GM12878 (cell line): ENCODE measurements around the gene PRKCE. TPM values are rescaled to one million over a fixed set of nuclear protein-coding genes. Genes with fewer than 3 reads are reported as not detected.

ENCODE experiments used
- ATAC-seq: fragments of 200-7000 bp; cut with Tn5 transposase; 3 replicates; pipeline ENCODE4 v1.9.1; 2020; ENCODE audit warnings: mild to moderate bottlenecking, moderate library complexity
- BruUV-seq: library from RNA; stranded (reverse); fragments of 400-500 nt; replicated peaks from 2 replicates; lab custom pipeline; 2021; lab: Mats Ljungman, UMichigan
- CTCF ChIA-PET: fragments of 300-600 bp; sonication (Branson Sonifier 250); formaldehyde crosslinking; extraction: SDS; loops from one replicate; lab custom pipeline; 2021; ENCODE audit warnings: inconsistent platforms; lab: Yijun Ruan, JAX
- POLR2A ChIA-PET: fragments of 350-600 bp; formaldehyde crosslinking; extraction: SDS; loops from one replicate; lab custom pipeline; 2021; ENCODE audit warnings: inconsistent platforms; lab: Charles Lee
- RAD21 ChIA-PET: fragments of 300-600 bp; sonication (Branson Sonifier 250); formaldehyde crosslinking; loops from one replicate; lab custom pipeline; 2023; ENCODE audit warnings: antibody characterized with exemption; ENCODE audit not compliant: unreplicated experiment; lab: Charles Lee
- SMC1A ChIA-PET: fragments of 300-600 bp; sonication (Branson Sonifier 250); formaldehyde crosslinking; loops from one replicate; lab custom pipeline; 2023; ENCODE audit not compliant: unreplicated experiment, uncharacterized antibody; lab: Charles Lee
- DNase-seq: peaks from one replicate; pipeline ENCODE4 v3.0.0-alpha.2; 2011; ENCODE audit warnings: low read depth, low spot score
- FAIRE-seq: peaks from 3 replicates; lab custom pipeline; 2011; peaks lifted over from hg19 to GRCh38; lab: Jason Lieb, UNC
- H2AFZ ChIP-seq: 2 replicates; pipeline ENCODE4 v1.6.0; 2011; ENCODE audit warnings: low read depth, low read length, control low read depth; ENCODE audit not compliant: control insufficient read depth
- H3K27ac ChIP-seq: 2 replicates; pipeline ENCODE4 v1.5.1; 2011; ENCODE audit warnings: control low read depth; ENCODE audit not compliant: control insufficient read depth, insufficient read depth
- H3K27me3 ChIP-seq, 2 experiments: replicated peaks in 1 of 2; 2 replicates each; pipeline versions ENCODE4 v1.6.0 to v1.6.1; 2011; ENCODE audit warnings: low read length in 1 of 2; ENCODE audit not compliant: control insufficient read depth in 2 of 2, insufficient read depth in 2 of 2
- H3K36me3 ChIP-seq, 2 experiments: 2 replicates each; pipeline ENCODE4 v1.5.1; 2011; ENCODE audit warnings: low read length in 1 of 2; ENCODE audit not compliant: control insufficient read depth in 2 of 2, insufficient read depth in 2 of 2
- H3K4me1 ChIP-seq: 2 replicates; pipeline ENCODE4 v1.6.1; 2011; ENCODE audit warnings: mild to moderate bottlenecking, low read length, moderate library complexity, mixed read lengths; ENCODE audit not compliant: control insufficient read depth, insufficient read depth
- H3K4me2 ChIP-seq: 2 replicates; pipeline ENCODE4 v1.6.0; 2011; ENCODE audit warnings: control low read depth; ENCODE audit not compliant: control insufficient read depth, insufficient read depth
- H3K4me3 ChIP-seq: fragments of 200-600 bp; sonication (generic); 2 replicates; pipeline ENCODE4 v1.5.1; 2016
- H3K79me2 ChIP-seq: 2 replicates; pipeline ENCODE4 v1.6.0; 2011; ENCODE audit warnings: low read length; ENCODE audit not compliant: control insufficient read depth, insufficient read depth
- H3K9ac ChIP-seq: 2 replicates; pipeline ENCODE4 v1.8.0; 2011; ENCODE audit warnings: low read length, control low read depth, mixed read lengths; ENCODE audit not compliant: control insufficient read depth, insufficient read depth
- H3K9me3 ChIP-seq: replicated peaks from 3 replicates; pipeline ENCODE4 v1.5.1; 2011; ENCODE audit warnings: mild to moderate bottlenecking, low read length; ENCODE audit not compliant: control insufficient read depth, insufficient read depth
- H4K20me1 ChIP-seq: 2 replicates; pipeline ENCODE4 v1.6.0; 2011; ENCODE audit not compliant: control insufficient read depth, insufficient read depth
- ASH2L ChIP-seq: fragments of 300-600, 200-600 bp; sonication (generic); IDR thresholded peaks from 2 replicates; pipeline ENCODE4 v1.6.1; 2017; ENCODE audit warnings: low read depth, mild to moderate bottlenecking, borderline replicate concordance
- BRCA1 ChIP-seq: IDR thresholded peaks from 2 replicates; pipeline ENCODE4 v1.6.1; 2011; ENCODE audit warnings: low read depth, low read length, improper control_type of control experiment
- CREB1 ChIP-seq: IDR thresholded peaks from 2 replicates; pipeline ENCODE4 v1.6.1; 2012; ENCODE audit warnings: low read depth, mild to moderate bottlenecking, inconsistent platforms
- DPF2 ChIP-seq: fragments of 450-650 bp; IDR thresholded peaks from 2 replicates; pipeline ENCODE4 v1.6.1; 2017; ENCODE audit warnings: mild to moderate bottlenecking
- E4F1 ChIP-seq: fragments of 450-650 bp; IDR thresholded peaks from 2 replicates; pipeline ENCODE4 v1.6.1; 2018; ENCODE audit warnings: borderline replicate concordance, mild to moderate bottlenecking; ENCODE audit not compliant: partially characterized antibody
- FOXK2 ChIP-seq: fragments of 450-650 bp; IDR thresholded peaks from 2 replicates; pipeline ENCODE4 v1.6.1; 2017; ENCODE audit warnings: mild to moderate bottlenecking, moderate library complexity
- IKZF1 ChIP-seq: fragments of 450-650 bp; conservative IDR thresholded peaks from 2 replicates; pipeline ENCODE4 v1.6.1; 2017; ENCODE audit warnings: antibody characterized with exemption, mild to moderate bottlenecking
- KAT2A ChIP-seq: conservative IDR thresholded peaks from 2 replicates; pipeline ENCODE4 v1.6.1; 2011; ENCODE audit warnings: low read depth, low read length; ENCODE audit not compliant: control insufficient read depth
- KDM1A ChIP-seq: fragments of 200-600 bp; sonication (generic); IDR thresholded peaks from 2 replicates; pipeline ENCODE4 v1.6.1; 2016; ENCODE audit warnings: borderline replicate concordance
- LARP7 ChIP-seq: fragments of 450-650 bp; IDR thresholded peaks from 2 replicates; pipeline ENCODE4 v1.6.1; 2017; ENCODE audit warnings: mild to moderate bottlenecking
- NR2F1 ChIP-seq: fragments of 450-650 bp; conservative IDR thresholded peaks from 2 replicates; pipeline ENCODE4 v1.6.1; 2017; ENCODE audit warnings: mild to moderate bottlenecking
- SKIL ChIP-seq: fragments of 450-650 bp; IDR thresholded peaks from 2 replicates; pipeline ENCODE4 v1.6.1; 2017; ENCODE audit warnings: mild to moderate bottlenecking, low read depth, inconsistent platforms; ENCODE audit not compliant: poor library complexity, severe bottlenecking
- SREBF1 ChIP-seq: IDR thresholded peaks from 2 replicates; pipeline ENCODE4 v1.6.1; 2012; ENCODE audit warnings: mild to moderate bottlenecking, low read length
- TCF12 ChIP-seq: IDR thresholded peaks from 2 replicates; pipeline ENCODE4 v1.6.1; 2011; ENCODE audit warnings: low read depth, mild to moderate bottlenecking, low read length
- ZNF217 ChIP-seq: fragments of 450-650 bp; IDR thresholded peaks from 2 replicates; pipeline ENCODE4 v1.6.1; 2017; ENCODE audit warnings: antibody characterized with exemption, mild to moderate bottlenecking
- WGBS: methylation state at CpG from one replicate; pipeline ENCODE4 v1.1.6; 2016; ENCODE audit warnings: low lambda C conversion rate; ENCODE audit not compliant: insufficient replicate concordance, insufficient coverage; ENCODE audit errors: missing lambda C conversion rate; 5-methylcytosine and 5-hydroxymethylcytosine counted together
- in situ Hi-C: fragments of 300-500 bp; cut with MboI; formaldehyde crosslinking; loops from 9 replicates; pipeline ENCODE4 v1.14.3; 2018; ENCODE audit warnings: mixed read lengths
- intact Hi-C: fragments of 100-400 bp; cut with micrococcal nuclease; formaldehyde crosslinking; loops from one replicate; pipeline ENCODE4 v1.14.2; 2022; ENCODE audit not compliant: unreplicated experiment
- polyA plus RNA-seq, 11 experiments: library from polyadenylated mRNA; depleted of rRNA in 4 of 11; unstranded in 6 of 11; stranded (reverse) in 5 of 11; fragments of >200 nt; fragmentation: Nextera tagmentation in 4 of 11; fragmentation: Illumina TruSeq in 1 of 11; extraction: Ambion mirVana in 4 of 11; extraction: Trizol in 1 of 11; gene quantifications; 1 replicate in 1 of 11; 2 replicates in 10 of 11; pipeline versions ENCODE4 v1.2.1 to v1.2.3, GENCODE V29; 2011 to 2016; ENCODE audit warnings: inconsistent platforms in 2 of 11, missing spikeins in 2 of 11, low read depth in 1 of 11
- total RNA-seq, 4 experiments: library from RNA; depleted of rRNA in 3 of 4; stranded (reverse); fragments of >200 nt in 3 of 4; fragmentation: Illumina TruSeq in 1 of 4; extraction: Trizol in 1 of 4; gene quantifications; 2 replicates each; pipeline versions ENCODE4 v1.2.1 to v1.2.3, GENCODE V29; 2013 to 2021
- TF ChIP-seq, protein P1 (sequence below): IDR thresholded peaks from 2 replicates; pipeline ENCODE4 v1.6.1; 2011; ENCODE audit warnings: borderline replicate concordance, low read depth, mild to moderate bottlenecking, moderate library complexity, mixed read lengths, low read length; ENCODE audit not compliant: insufficient read depth; ENCODE audit errors: extremely low read length

PRKCE gene
- total and polyA plus RNA-seq, 10 of the 15 experiments (the other 5 are each of a cell fraction or from before 2014, with no cell fraction given) = 2.6 to 28.2 (median 11.3) TPM

DNA sequence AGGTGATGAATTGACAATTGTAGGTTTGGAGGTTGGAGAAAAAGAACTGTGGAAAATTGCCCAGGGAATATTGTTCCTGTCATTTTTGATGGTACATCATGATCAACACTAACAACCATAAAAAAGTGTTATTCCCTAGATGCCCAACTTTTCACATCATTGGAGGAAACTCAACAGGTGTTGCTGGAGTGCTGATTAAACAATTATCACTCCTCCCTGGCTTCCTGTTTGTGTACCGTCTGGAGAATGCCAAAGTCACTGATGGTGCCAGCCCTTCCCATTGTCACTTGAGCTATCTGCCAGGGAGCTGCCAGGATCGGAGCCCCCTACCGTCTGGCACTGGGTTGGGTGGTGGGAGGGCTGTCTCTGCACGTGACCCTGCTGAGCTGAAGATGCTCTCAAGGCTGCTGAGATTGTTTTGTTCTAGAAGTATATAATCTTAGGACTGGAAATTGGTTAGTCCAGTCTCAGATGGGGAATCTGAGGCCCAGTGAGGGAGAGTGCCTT is 156.9 kb downstream of the PRKCE start:
- intact Hi-C loops = no loop called here
- in situ Hi-C loops = no loop called here
- no peak overlapping the region for H3K9ac ChIP-seq
- peaks cover under 1% of the 10 kb centered on the region; the same call in 1 of the 2 replicates for H4K20me1 ChIP-seq
- no peak overlapping the region for H3K4me2 ChIP-seq
- no peak overlapping the region for H3K4me3 ChIP-seq
- no peaks in the 10 kb centered on the region; the same call in 1 of the 2 replicates for H3K79me2 ChIP-seq
- no peaks in the 10 kb centered on the region for H3K27me3 ChIP-seq
- BruUV-seq = no TSS peak
- H3K9me3 ChIP-seq = no peaks in the 10 kb centered on the region
- ChIA-PET POLR2A (no interaction called here), SMC1A (interaction anchor here (0.8 to 1.3 kb wide), 3 partner anchors 13 to 158 kb away, joined by 3 to 4 read pairs (median 3); no protein-coding TSS in a partner anchor), CTCF (interaction anchor here (1.8 kb wide), 1 partner anchor 30 kb away, joined by 8 read pairs; no protein-coding TSS in a partner anchor), RAD21 (interaction anchor here (1.0 to 1.3 kb wide), 2 partner anchors 11 to 28 kb away, joined by 3 read pairs; no protein-coding TSS in a partner anchor)
- TF ChIP-seq SREBF1 (no peak), ZNF217 (no peak), ASH2L (no peak), CREB1 (no peak), KAT2A (no peak), E4F1 (no peak), KDM1A (no peak), BRCA1 (no peak), SKIL (no peak), FOXK2 (no peak), TCF12 (no peak), DPF2 (no peak), NR2F1 (no peak), IKZF1 (no peak), LARP7 (no peak)
- TF ChIP-seq, protein P1, sequence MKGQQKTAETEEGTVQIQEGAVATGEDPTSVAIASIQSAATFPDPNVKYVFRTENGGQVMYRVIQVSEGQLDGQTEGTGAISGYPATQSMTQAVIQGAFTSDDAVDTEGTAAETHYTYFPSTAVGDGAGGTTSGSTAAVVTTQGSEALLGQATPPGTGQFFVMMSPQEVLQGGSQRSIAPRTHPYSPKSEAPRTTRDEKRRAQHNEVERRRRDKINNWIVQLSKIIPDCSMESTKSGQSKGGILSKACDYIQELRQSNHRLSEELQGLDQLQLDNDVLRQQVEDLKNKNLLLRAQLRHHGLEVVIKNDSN = no peak
- H3K36me3 ChIP-seq = no peaks in the 10 kb centered on the region
- H3K4me1 ChIP-seq = no peaks in the 10 kb centered on the region
- ATAC-seq (no peak), DNase-seq (no peak), FAIRE-seq (no peak)
- 69% methylated on average over 4 of the region's 4 CpGs for WGBS
- no peak overlapping the region for H2AFZ ChIP-seq
- no peak overlapping the region for H3K27ac ChIP-seq
